ENCODE data around the gene MED4.

Gene MED4

DNA sequence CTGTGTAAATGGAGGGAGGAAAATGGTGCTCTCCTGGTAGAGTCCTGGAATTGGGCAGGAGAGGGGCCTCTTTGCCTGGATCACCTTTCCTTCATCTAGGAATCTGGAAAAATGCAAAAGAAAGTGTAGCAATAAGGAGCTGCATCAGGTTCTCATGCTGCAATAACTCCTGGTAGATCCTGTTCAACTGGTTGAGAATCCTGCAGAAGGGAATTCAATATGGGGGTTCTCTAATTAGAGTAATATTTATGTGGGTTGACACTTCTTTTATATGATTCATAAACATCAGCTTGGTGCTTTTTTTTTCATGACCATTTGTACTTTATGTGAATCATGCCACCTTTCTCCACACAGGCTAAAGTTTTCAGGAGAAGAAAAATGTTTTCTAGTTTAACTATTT, 66.8 kb downstream of the MED4 start:
- Histone ChIP-seq H3K27me3 (ENCODE audit: control insufficient read depth, insufficient read depth, low read length) (no peaks in the 10 kb centered on the region), H3K4me3 (ENCODE audit: low read length) (no peak overlapping the region), H3K36me3 (ENCODE audit: control insufficient read depth, low read depth, low read length) (no peaks in the 10 kb centered on the region), H3K27ac (ENCODE audit: low read length) (no peak overlapping the region), H3K9me3 (ENCODE audit: control insufficient read depth, low read depth, low read length) (peaks cover 19% of the 10 kb centered on the region), H3K9ac (ENCODE audit: low read length) (no peak overlapping the region), H3K4me1 (ENCODE audit: control insufficient read depth, low read depth, low read length) (no peaks in the 10 kb centered on the region)

Measured in iPS-18a (cell line).